CD14-positive monocyte (primary cell): ENCODE measurements around the gene IGFBP6. TPM values are rescaled to one million over a fixed set of nuclear protein-coding genes. Genes with fewer than 3 reads are reported as not detected.

Source experiments
- DNase-seq, 3 donors: peaks; one replicate each; pipeline ENCODE4 v3.0.0-alpha.2; 2011 to 2022
- H2AFZ ChIP-seq: 2 replicates; pipeline ENCODE4 v1.6.0; 2012; ENCODE audit warnings: mild to moderate bottlenecking, low read depth, low read length, inconsistent platforms; ENCODE audit not compliant: insufficient read depth, poor library complexity, severe bottlenecking
- H3K27ac ChIP-seq, 2 donors: 1 replicate in 1 of 2; 2 replicates in 1 of 2; pipeline ENCODE4 v1.5.1; 2012 to 2013; ENCODE audit warnings: low read length in 2 of 2, control low read depth in 1 of 2, inconsistent platforms in 1 of 2, low read depth in 1 of 2, mild to moderate bottlenecking in 1 of 2
- H3K27me3 ChIP-seq, 2 donors: one replicate each; pipeline versions ENCODE4 v1.6.0 to v1.6.1; 2011 to 2013; ENCODE audit warnings: low read length in 2 of 2; ENCODE audit not compliant: control insufficient read depth in 2 of 2, insufficient read depth in 2 of 2
- H3K36me3 ChIP-seq, 2 donors: replicated peaks in 1 of 2; 1 replicate in 1 of 2; 2 replicates in 1 of 2; pipeline versions ENCODE4 v1.5.1 to v1.6.1; 2012 to 2013; ENCODE audit warnings: low read length in 2 of 2, control low read depth in 1 of 2, inconsistent platforms in 1 of 2, mild to moderate bottlenecking in 1 of 2; ENCODE audit not compliant: insufficient read depth in 2 of 2, control insufficient read depth in 1 of 2
- H3K4me1 ChIP-seq, 2 donors: 1 replicate in 1 of 2; 2 replicates in 1 of 2; pipeline versions ENCODE4 v1.5.1 to v1.6.1; 2012 to 2013; ENCODE audit warnings: low read length in 2 of 2, control low read depth in 1 of 2, inconsistent platforms in 1 of 2, mild to moderate bottlenecking in 1 of 2, moderate library complexity in 1 of 2; ENCODE audit not compliant: insufficient read depth in 2 of 2, control insufficient read depth in 1 of 2
- H3K4me2 ChIP-seq: replicated peaks from 2 replicates; pipeline ENCODE3; 2012; ENCODE audit warnings: low read length, moderate library complexity, mild to moderate bottlenecking; ENCODE audit not compliant: poor library complexity, severe bottlenecking; ENCODE audit errors: extremely low read depth
- H3K4me3 ChIP-seq, 3 experiments: fragments of 200-600 bp in 1 of 3; sonication (generic) in 1 of 3; replicated peaks in 1 of 3; 1 replicate in 2 of 3; 2 replicates in 1 of 3; pipeline ENCODE4 v1.5.1; 2011 to 2013; ENCODE audit warnings: low read length in 3 of 3, mild to moderate bottlenecking in 3 of 3, control low read depth in 2 of 3, low read depth in 2 of 3, inconsistent platforms in 1 of 3, moderate library complexity in 1 of 3
- H3K79me2 ChIP-seq: 2 replicates; pipeline ENCODE4 v1.6.0; 2012; ENCODE audit warnings: mild to moderate bottlenecking, control low read depth, inconsistent platforms, low read length, moderate library complexity; ENCODE audit not compliant: insufficient read depth
- H3K9ac ChIP-seq: 2 replicates; pipeline ENCODE4 v1.6.0; 2017; ENCODE audit warnings: low read length, mild to moderate bottlenecking; ENCODE audit not compliant: insufficient read depth, poor library complexity, severe bottlenecking
- H3K9me3 ChIP-seq, 2 donors: replicated peaks in 1 of 2; 1 replicate in 1 of 2; 2 replicates in 1 of 2; pipeline versions ENCODE4 v1.5.1 to v1.6.1; 2012 to 2013; ENCODE audit warnings: low read length in 2 of 2, control low read depth in 1 of 2; ENCODE audit not compliant: control insufficient read depth in 1 of 2, insufficient read depth in 1 of 2
- H4K20me1 ChIP-seq: 2 replicates; pipeline ENCODE4 v1.6.0; 2012; ENCODE audit warnings: mild to moderate bottlenecking, low read length, control low read depth, moderate library complexity; ENCODE audit not compliant: insufficient read depth
- H3K27ac Mint-ChIP-seq, 7 donors: one replicate each; pipeline ENCODE4 v1.8.0; 2020; ENCODE audit warnings: mild to moderate bottlenecking in 7 of 7, mixed read lengths in 7 of 7, moderate library complexity in 6 of 7, inconsistent platforms in 2 of 7
- H3K27me3 Mint-ChIP-seq, 3 donors: one replicate each; pipeline ENCODE4 v1.8.0; 2021 to 2022; ENCODE audit warnings: low read depth in 3 of 3, mild to moderate bottlenecking in 3 of 3, mixed read lengths in 3 of 3, moderate library complexity in 3 of 3, inconsistent platforms in 1 of 3
- H3K36me3 Mint-ChIP-seq, 2 donors: one replicate each; pipeline ENCODE4 v1.8.0; 2020; ENCODE audit warnings: mixed read lengths in 2 of 2, inconsistent platforms in 1 of 2, mild to moderate bottlenecking in 1 of 2
- H3K4me1 Mint-ChIP-seq: one replicate; pipeline ENCODE4 v1.8.0; 2020; ENCODE audit warnings: mild to moderate bottlenecking, mixed read lengths
- H3K4me3 Mint-ChIP-seq, 2 donors: one replicate each; pipeline ENCODE4 v1.8.0; 2020; ENCODE audit warnings: mild to moderate bottlenecking in 2 of 2, mixed read lengths in 2 of 2, moderate library complexity in 1 of 2
- H3K9me3 Mint-ChIP-seq, 7 donors: one replicate each; pipeline ENCODE4 v1.8.0; 2020 to 2022; ENCODE audit warnings: mixed read lengths in 7 of 7, mild to moderate bottlenecking in 6 of 7, moderate library complexity in 6 of 7, inconsistent platforms in 2 of 7
- CTCF ChIP-seq: fragments of 200-600 bp; IDR thresholded peaks from one replicate; pipeline ENCODE4 v1.8.0; 2022; ENCODE audit warnings: antibody characterized with exemption, mild to moderate bottlenecking
- WGBS: methylation state at CpG from one replicate; pipeline ENCODE4 v1.1.5; 2013; ENCODE audit warnings: missing lambda C conversion rate; ENCODE audit not compliant: insufficient coverage; 5-methylcytosine and 5-hydroxymethylcytosine counted together
- intact Hi-C, 2 donors: fragments of 100-400 bp; cut with micrococcal nuclease; formaldehyde crosslinking; loops; one replicate each; pipeline versions ENCODE4 v1.15.0 to v1.15.1; 2023
- polyA plus RNA-seq, 3 donors: library from polyadenylated mRNA; depleted of rRNA in 1 of 3; unstranded in 2 of 3; stranded (reverse) in 1 of 3; fragments of 300-500 nt in 2 of 3; fragments of >200 nt in 1 of 3; fragmentation: Illumina TruSeq in 2 of 3; gene quantifications; 1 replicate in 2 of 3; 2 replicates in 1 of 3; pipeline ENCODE4 v1.2.3, GENCODE V29; 2012 to 2021

Gene IGFBP6
- polyA plus RNA-seq, 3 donors: 0.20 TPM; not detected in 2

- 100% methylated on average over 6 of the region's 15 CpGs for WGBS
- H3K79me2 ChIP-seq: no peaks in the 10 kb centered on the region
- H3K4me1 ChIP-seq: peaks cover 28 to 39% of the 10 kb centered on the region in 2 donors
- H3K9me3 ChIP-seq: no peaks in the 10 kb centered on the region
- no peak overlapping the region for H3K4me3 Mint-ChIP-seq
- H3K36me3 Mint-ChIP-seq: peaks cover 86 to 96% of the 10 kb centered on the region in 2 donors
- intact Hi-C loops: loop anchor here (5.0 kb wide), 2 partner anchors 33 to 128 kb away; partner anchors contain the start of gene SOAT2 (in 1 of the 2)
- no peak overlapping the region for H3K4me2 ChIP-seq
- H3K27ac Mint-ChIP-seq: peak overlapping the region in 4 of 7 donors; percentile 5 to 79 (median 42)
- H3K36me3 ChIP-seq: peaks cover 58 to 84% of the 10 kb centered on the region in 2 donors
- peaks cover 41% of the 10 kb centered on the region for H4K20me1 ChIP-seq
- H3K9ac ChIP-seq: no peak overlapping the region
- H3K9me3 Mint-ChIP-seq: no peaks in the 10 kb centered on the region
- no peak overlapping the region for H2AFZ ChIP-seq
- no peak for TF ChIP-seq CTCF
- no peaks in the 10 kb centered on the region for H3K27me3 Mint-ChIP-seq
- no peak for DNase-seq
- no peaks in the 10 kb centered on the region for H3K27me3 ChIP-seq
- no peak overlapping the region for H3K27ac ChIP-seq
- peaks cover 45% of the 10 kb centered on the region for H3K4me1 Mint-ChIP-seq
- no peak overlapping the region for H3K4me3 ChIP-seq
These were observed 28.5 kb upstream of the IGFBP6 start for GRCh38 chr12:53068811-53069585.

GRCh38 chr12:53069621-53070410, 27.7 kb upstream of the IGFBP6 start:
- H3K4me1 ChIP-seq: peaks cover 28 to 46% of the 10 kb centered on the region in 2 donors
- H3K4me2 ChIP-seq: no peak overlapping the region
- Mint-ChIP-seq H3K27ac (peak overlapping the region in 3 of 7 donors; percentile 10 to 66 (median 12)), H3K9me3 (no peaks in the 10 kb centered on the region), H3K27me3 (no peaks in the 10 kb centered on the region), H3K36me3 (peaks cover 87 to 96% of the 10 kb centered on the region in 2 donors), H3K4me3 (no peak overlapping the region), H3K4me1 (peaks cover 50% of the 10 kb centered on the region)
- H3K9me3 ChIP-seq: no peaks in the 10 kb centered on the region
- no peak for TF ChIP-seq CTCF
- no peak overlapping the region for H3K4me3 ChIP-seq
- no peaks in the 10 kb centered on the region for H3K27me3 ChIP-seq
- H3K27ac ChIP-seq: no peak overlapping the region
- no peak for DNase-seq
- no CpG with 5 or more reads among the region's 12 CpGs for WGBS
- H2AFZ ChIP-seq: no peak overlapping the region
- H3K36me3 ChIP-seq: peaks cover 59 to 84% of the 10 kb centered on the region in 2 donors
- intact Hi-C loops: loop anchor here (5.0 kb wide), 2 partner anchors 32 to 127 kb away; partner anchors contain the start of gene SOAT2 (in 1 of the 2)
- no peaks in the 10 kb centered on the region for H3K79me2 ChIP-seq
- H4K20me1 ChIP-seq: peaks cover 40% of the 10 kb centered on the region
- no peak overlapping the region for H3K9ac ChIP-seq
